Measurements from ENCODE around the gene TPRG1L.

Gene TPRG1L

DNA sequence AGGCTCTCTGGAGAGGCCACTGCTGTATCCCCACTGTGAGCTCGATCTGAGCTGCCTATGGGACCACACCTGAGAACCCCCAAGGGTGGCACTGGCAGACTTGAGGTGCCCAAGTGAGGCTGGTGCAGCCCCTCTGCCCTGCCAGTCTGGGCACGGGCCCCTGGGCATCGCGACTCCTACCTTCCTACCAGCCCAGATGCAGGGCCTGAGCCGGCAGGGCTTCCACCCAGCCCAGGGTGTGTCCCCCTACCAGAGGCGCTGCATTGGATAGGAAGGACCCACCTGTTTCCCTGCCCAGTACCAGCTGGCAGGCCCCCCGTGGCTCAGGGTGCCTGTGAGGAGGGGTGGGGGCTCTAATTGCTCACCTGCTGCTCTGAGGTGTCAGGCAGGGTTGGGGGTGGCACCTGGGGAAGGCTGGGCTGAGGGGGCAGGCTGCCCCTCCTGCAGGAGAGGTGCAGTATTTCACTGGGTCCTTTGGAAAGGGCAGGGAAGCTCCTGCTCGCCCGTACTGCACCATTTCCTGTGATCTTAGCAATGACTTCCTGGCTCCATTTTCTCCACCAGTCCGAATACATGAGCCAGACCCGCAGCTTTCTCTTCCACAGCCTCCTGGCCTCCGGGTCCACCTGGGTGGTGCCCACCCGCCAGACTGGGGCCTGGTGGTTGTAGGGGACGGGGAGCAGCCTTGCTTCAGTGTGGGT is 39.3 kb downstream of the TPRG1L start:
- no peak for DNase-seq (ENCODE audit: low read depth)

DNA sequence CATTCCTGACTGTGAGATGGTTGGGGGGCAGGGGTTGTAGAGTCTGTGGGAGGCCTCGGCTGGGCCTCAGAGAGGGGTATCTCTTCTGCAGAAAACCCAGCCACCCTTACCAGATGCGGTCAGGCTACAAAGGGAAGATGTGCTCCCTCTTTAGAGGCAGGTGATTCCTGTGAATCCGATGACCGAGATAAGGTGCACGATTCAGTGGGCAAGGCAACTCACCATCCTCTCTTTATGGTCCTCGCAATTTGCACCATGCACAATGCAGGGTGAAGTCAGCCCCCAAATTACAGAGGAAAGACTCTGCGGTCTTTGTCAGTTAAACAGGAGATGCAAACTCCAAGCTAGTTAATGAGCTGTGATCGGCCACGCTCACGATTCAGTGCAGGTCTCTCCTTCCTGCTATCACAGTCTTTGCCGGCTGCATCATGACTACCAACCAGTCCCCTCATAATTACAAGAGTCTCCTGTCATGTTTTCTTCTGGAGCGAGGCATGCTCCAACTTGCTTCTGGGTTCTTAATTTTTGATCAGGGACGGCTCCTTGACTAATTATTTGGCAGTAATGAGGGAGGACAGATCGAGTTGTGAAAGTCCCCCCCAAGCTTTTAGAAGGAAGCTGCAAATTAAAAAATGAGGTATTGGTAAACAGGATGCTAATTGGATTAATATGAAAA is 40.0 kb downstream of the TPRG1L start:
- no peak for DNase-seq (ENCODE audit: low read depth)

DNA sequence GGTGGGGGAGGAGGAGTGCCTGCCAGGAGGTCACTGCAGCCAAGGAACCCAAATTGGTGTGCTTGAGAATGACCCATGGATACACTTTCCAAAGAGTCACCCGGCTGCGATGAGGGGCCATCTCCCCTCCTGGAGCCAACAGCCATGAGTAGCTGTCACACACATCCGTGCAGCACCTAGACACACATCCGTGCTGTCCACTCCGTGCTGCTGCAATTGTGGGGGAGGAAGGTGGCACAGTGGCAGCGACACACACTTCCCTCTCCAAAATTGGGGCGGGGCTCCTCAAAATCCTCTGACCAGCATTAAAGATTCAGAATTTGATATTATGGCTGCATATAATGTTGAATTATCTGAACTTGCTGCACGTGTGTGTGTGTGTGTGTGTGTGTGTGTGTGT is 43.3 kb downstream of the TPRG1L start:
- DNase-seq (ENCODE audit: low read depth), result no peak

DNA sequence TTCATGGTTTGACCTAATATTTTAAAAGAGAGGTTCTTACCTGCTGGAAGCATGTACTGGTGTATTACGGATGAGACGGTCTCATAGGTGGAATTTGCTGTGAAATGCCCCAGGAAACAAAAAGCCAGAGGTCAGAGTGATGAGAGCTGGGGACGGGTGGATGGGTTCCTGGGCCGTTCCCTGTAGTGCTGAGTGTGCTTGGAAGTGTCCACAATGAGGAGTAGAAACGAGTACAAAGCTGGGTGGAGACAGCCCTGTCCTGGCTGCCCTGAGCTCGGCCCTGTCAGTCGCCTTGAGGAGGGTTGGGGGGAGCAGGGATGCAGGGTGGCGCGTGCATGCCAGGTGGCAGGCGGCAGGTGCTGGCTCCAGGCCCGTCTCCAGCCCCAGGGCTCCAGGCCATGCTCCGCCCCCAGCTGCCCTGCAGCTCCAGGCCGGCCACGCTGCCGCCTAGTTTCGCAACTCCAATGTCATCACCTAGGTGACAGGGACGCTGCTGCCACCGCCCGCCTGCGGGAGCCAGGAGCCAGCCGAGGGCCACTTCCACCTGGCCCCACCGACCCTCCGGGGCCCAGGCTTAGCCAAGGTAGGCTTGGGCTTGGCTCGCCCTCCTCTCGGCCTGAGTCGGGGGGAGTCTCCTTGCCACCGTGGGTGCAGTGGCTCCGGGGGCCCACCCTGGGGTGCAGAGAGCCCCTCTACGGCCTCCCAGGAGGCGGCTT is 43.9 kb downstream of the TPRG1L start:
- no peak for DNase-seq (ENCODE audit: low read depth)

DNA sequence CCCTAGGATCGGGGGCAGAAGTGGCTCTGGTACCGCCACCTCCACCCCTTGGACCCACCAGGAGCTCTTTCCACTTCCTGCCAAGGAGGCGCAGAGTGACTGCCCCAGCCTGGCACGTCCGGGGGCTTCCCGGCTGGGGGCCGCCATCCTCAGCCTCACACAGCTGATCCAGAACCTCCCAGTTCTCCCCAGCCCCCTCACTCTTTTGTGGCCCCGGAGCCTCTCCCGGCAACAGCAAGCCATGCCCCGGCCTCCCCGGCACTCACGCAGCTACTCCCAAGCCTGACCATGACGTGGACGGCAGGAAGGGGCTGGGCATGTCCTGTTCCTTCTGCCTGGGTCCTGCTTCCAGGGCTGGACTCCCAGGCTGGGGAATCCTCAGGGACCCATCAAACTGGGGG is 44.6 kb downstream of the TPRG1L start:
- no peak for DNase-seq (ENCODE audit: low read depth)

DNA sequence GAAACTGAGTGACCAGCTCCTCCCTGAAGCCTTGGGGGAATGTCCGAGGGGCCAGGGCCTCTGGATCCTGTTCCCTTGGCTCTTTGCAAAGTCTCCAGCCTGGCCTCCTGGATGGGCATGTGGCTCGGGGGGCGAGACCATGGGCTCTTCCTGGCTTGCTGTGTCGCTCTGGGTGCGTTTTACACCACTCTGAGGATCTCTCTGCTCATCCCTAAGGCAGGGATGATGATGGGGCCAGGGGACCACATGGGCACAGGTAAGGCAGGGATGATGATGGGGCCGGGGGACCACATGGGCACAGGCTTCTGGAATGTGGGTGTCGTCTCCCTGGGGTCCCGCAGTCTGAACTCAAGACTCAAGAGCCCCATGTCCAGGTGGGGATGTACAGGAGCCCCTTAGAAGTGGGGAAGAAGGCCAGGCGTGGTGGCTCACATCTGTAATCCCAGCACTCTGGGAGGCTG is 45.2 kb downstream of the TPRG1L start:
- no peak for DNase-seq (ENCODE audit: low read depth)

DNA sequence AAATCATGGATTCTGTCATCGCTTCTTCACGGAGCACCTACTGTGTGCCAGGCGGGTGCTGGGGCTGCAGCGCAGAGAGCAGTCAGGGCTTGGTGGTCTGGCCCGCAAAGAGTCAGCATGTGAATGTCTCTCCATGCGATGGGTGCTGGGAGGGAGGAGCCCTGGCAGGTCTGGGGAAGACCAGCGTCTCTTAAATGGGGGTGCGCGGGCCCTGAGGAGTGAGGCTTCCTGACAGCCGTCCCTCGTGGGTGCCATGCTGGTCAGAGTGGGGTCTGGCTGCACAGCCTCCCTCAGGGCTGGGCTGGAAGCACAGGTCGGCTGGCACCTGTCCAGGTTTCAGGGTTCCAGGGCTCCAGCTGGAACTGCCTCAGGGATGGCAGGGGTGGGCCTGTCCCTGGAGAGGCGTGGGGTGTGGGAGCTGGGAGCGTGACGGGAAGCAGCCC is 46.0 kb downstream of the TPRG1L start:
- DNase-seq (ENCODE audit: low read depth), result no peak

DNA sequence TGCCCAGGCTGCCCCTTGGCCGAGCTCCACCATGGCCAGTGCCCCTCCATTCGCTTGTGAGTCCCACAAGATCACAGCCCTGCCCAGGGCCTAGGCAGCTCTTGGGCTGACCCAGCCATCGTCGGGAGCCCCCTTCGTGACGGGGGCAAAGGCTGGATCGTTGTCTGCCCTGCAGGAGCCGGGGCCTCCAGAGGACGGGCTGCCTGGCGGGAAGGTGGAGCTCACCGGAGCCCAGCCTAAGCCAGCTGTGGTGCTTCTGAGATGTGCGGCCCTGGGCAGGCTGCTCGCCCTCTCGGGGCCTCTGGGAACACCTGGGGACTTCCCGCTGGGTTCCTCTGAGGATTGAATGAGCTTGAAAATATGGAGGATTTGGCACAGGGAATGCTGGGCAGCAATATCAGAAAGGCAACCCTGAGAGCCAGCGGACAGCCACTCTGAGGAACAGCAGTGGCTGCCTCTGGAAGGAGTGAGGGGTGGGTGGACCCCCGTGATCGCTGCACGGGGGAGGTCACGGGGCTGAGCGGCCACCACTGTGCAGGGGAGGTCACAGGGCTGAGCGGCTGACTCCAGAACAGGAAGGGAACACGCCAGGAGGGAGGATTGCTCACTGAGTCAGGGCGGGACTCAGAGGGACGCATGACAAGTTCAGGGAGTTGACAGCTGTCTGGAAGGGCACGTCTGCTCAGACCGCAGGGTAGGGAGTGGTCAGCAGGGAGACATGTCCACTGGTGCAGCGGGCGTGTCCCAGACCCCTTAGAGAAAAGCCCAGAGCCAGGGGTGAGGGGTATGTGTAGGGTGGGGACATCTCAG is 46.8 kb downstream of the TPRG1L start:
- DNase-seq (ENCODE audit: low read depth), result no peak

DNA sequence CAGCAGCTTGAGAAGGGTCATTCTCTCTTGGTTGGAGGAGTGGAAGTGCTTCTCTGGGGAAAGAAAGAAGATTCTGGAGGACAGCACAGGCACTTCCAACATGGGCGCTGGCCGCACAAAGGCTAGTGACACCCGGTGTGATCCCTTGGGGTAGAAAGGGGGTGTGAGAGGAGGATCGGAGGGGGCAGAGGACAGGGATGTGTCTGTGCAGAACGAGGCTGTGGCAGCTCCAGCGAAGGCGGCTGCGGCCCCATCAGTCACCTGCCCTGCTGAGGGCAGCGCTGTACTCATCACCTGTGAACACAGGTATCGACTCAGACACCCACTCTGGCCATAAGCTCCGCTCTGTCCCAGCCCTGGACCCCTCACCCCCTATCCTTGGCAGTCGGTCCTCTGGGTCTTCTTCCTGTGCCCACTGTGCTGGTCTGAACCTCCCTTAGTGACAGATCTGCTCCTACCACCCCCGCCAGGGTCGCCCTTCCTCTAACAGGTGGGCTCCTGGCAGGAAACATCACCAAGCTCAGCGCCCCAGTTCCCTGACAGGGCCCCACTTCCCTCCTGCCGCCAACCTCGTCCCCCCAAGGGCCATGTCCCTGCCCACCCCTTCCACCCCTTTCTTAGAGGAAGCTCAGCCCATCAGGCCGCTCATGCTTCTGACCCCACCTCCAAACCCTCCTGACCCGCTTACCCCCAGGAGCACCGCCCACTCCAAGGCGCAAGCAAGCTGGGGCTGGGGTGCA is 47.6 kb downstream of the TPRG1L start:
- DNase-seq (ENCODE audit: low read depth), result no peak

DNA sequence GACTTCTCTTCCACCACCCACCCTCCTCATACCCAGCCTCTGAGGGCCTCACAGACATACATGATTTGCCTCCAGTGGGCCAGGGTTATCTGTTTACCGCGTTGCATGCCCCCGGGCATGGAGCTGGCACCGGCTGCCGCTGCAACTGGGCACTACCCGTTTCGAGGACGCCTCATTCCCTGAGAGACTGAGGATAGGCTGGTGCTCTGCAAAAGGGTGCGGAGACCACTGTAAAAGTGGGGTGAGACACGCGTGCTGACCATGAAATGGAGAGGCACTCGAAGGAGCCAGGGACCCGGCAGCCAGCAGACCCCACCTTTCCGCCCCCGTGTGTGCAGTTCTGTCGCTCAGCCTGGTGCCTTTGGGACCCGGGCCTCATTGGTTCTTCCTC is 48.2 kb downstream of the TPRG1L start:
- DNase-seq (ENCODE audit: low read depth), result no peak

DNA sequence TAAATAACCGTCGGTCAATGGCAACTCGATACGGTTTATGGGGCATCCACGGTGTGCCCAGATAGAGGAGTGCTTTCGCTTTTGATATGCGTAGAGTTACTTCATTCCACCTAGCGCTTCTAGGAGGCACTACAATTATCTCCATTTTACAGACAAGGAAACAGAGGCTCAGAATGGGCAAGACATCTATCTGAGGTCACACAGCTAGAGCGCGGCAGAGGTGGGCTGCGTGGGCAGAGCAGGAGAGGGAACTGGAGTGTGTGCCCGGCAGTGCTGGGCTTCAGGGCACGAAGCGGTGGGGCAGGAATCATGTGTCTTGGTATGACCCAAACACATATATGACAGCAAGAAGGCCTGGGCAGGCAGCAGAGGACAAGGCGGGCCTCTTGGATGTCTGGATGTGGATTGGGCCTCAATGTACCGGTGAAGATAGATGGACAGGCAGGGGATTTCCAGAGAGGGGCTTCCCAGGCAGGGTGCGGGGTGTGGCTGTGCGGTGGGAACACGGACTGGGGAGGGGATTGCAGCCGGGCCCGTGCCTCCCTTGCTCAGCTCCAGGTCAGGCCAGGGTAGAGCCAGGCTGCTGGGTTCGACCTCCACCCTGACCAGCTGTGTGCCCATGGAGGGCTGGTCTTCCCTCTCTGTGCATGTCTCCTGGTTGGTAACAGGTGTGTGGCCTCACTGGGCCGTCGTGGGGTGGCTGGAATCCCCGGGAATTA is 48.7 kb downstream of the TPRG1L start:
- no peak for DNase-seq (ENCODE audit: low read depth)

DNA sequence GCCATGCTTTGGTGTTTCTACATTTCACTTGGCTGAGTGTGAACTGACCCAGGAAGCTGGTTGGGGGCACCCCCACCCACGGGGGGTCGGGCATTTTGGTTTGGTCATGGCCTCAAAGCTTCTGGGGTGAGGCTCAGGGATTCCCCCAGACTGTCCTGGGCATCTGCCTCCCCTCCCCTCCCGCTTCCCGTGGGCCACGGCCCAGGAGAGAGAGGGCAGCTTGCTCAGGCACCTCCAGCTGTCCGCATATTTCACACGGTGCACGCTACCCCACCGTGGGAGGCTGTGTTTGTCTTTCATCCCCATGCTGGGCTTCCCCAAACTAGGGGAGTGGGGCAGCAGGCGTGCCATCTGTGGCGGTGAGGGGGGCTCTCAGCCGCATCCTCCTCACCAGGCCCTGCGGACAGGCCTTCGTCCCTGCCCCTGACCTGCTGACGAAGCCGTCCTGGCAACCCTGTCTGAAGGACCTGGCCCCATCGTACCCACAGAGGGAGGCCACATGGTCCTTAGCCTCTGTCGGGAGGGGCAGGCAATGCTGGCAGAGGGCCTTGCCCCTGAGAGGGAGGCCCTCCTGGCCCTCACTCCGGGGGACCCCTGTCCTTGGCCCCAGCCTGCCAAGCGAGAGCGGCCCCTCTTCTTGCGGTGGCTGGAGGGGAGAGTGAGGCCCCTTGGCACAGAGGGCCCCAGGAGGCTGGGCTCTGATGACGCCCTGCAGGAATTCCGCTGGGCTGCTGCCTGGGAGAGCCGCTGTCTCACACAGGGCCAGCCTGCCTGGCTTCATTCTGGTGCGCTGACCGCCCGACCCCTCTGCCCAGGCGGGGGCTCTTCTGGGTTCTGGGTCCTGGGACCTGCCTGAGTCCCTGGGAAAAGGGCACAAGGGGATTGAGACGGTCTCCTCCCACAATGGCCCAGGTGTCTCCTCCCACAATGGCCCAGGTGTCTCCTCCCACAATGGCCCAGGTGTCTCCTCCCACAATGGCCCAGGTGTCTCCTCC is 49.6 kb downstream of the TPRG1L start:
- no peak for DNase-seq (ENCODE audit: low read depth)

DNA sequence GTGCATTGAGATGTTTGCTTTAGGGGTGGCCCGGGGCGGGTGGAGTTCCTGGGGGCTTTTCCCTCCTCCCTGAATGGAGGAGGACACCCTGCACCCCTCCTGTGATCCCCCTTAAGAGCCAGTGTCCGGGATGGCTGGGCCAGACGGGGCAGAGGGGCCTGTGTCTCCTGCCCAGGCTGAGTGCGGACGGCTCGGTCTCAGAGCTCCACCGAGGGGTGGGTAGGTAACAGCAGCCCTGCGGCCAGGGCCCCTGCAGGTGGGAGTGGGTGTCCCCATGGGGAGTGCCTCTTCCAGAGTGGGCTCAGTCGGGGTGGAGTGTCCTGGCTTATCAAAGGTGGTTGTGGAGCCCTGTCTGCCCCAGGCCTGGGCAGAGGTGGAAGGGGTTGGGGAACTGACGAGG is 50.6 kb downstream of the TPRG1L start:
- DNase-seq (ENCODE audit: low read depth), result no peak

DNA sequence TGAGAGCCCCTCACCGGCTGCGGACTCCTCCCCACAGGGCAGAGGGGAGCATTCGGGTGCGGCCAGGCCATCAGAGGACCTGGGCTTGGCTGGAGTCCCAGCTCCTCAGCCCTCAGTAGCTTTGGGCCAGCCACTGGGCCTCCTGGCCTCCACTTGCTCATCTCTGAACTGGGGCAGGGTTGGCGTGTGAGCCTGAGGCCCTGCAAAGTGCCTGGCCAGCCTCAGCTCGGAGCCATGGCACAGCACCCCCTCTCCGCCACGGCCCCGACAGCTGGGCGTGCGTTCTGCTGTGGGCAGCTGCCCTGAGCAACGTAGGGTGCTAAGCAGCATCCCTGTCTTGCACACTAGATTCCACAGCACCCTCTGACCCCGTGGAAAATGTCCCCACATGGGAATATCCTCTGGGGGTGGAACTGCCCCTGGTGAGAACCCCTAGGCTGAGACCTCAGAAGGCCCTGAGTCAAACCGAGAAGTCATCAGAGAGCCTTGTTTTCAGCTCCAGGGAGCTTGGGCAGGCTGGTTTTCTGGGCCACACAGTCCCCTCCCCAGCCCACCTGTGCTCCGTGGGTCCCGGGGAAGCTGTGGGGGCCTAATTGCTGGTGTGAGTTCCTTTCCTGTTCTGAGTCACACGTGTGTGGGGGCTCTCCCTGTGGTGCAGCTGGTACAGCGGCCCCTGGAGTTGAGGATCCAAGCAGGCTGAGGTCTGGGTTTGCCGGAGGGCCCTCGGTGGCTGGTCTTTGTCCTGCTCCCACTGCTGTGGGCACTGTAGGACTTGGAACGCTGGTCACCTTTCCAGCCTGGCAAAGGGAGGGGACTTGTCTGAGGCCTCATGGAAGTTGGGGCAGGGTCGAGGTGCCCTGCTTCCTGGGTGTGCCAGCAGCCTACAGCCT is 52.0 kb downstream of the TPRG1L start:
- no peak for DNase-seq (ENCODE audit: low read depth)

DNA sequence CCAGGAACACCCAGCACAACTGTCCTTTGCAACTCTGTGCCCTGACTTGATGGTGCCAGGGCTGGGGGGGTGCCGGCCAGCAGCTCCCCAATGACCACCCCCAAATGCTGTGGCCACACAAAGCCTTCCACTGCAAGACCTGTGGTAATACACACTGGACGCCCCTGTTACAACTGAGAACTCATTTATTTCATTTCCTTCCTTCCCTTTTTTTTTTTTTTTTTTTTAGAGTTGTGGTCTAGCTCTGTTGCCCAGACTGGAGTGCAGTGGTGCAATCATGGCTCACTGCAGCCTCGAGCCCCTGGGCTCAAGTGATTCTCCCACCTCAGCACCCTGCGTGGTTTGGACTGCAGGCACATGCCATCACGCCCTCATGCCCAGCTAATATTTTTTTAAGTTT is 52.7 kb downstream of the TPRG1L start:
- no peak for DNase-seq (ENCODE audit: low read depth)

DNA sequence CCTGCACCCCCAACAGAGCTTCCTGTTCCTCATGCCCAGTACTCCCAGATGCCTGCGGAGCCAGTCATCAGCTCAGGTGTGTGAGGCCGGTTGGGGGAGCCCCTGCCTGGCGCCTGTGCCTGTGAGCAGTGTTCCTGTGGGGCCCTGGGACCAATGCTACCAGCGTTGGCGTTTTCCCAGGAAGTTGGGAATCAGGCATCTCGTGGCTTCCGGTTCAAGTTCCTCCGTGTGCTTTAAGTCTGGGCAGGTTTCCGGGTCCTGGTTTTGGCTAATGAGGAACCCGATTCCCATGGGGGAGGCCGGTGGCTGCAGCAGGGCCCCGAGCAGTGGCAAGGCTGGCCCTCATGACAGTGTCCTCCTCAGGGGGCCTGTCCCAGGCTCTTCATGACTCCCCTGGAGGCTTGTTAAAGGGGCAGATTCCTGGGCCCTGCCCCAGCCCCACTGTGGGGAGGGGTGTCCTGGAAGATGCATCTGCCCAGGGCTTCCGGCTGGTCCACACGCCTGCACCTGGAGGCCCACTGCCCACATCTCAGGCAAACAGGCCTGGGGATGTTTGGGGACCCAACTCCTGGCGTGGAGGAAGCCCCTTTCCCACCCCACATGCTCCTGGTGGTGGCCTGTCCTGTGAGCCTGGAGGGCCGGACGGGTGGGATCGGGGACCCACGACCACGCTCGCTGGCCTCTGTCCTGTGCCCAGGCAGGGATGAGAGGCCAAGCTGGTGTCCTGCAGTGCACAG is 53.7 kb downstream of the TPRG1L start:
- DNase-seq (ENCODE audit: low read depth), result no peak

DNA sequence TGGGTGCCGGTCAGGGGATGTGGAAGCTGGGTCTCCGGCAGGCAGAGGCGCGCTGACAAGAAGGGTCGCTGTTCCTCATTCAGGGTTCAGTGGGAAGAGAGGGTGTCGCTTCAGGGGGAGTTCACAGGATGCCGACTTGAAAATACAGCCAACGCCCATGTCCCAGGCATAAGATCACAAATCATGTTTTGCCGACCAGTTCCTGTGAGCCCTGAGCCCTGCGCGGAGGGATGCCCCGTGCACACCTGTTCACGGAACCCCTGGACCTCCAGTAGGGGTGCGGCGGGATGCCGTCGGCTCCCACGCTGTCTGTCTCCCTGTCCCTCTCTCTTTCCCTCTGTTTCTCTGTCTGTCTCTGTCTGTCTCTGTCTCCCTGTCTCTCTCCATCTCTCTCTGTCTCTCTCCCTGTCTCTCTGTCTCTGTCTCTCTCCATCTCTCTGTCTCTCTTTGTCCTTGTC is 54.3 kb downstream of the TPRG1L start:
- no peak for DNase-seq (ENCODE audit: low read depth)
